GM10847 (cell line): ENCODE results near the gene RNF152.

Experiments used
- POLR2A ChIP-seq: IDR thresholded peaks from 2 replicates; pipeline ENCODE4 v1.6.1; 2011; ENCODE audit not compliant: insufficient read length; ENCODE audit errors: extremely low read depth

RNF152 gene

DNA sequence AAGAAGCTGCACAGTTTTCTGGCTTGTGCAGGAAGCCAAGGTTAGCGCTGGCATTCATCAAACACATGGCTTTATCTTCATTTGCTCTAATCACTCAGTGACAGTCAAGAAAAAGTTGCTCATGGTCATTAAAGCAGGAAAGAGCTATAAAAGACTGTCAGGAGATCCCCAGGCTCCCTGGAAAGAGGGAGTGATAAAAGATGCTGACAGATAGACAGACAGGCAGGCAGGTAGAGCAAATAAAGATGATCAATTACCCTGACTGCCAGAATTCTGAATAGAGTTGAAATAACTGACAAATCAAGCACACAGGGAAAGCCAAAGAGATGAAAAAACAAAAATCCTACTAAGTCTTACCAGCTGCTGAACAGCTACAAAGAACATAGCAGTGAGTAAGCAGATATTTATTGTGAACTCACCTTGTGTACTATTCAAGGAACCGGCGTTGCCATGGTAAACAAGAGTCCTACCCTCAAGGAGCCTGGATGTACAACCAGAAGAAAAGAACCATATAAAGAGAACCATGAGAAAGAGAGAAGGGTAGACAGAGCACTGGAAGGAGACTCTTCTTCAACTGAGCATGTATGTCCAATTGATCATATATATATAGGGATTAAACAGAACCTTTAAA lies 68.0 kb downstream of the RNF152 start:
- TF ChIP-seq POLR2A = no peak

DNA sequence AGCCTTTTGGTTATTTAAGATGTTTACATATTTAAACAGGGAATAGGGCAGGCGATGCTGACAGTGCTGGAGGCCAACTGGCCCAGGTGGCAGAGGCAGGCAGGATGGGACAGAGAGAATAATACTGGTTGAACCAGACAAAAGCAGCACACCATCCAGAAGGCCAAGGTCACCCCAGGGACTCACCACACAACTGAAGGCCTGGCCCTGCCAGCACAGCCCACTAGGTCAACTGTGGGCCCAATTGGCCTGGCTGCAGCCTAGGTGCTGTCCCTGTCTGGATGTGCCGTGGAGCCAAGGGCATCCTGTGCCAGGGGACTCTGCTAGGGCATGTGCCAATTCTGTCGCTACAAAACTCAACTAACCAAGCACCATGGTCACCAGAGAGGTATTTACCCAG lies 69.2 kb downstream of the RNF152 start:
- no peak for TF ChIP-seq POLR2A

DNA sequence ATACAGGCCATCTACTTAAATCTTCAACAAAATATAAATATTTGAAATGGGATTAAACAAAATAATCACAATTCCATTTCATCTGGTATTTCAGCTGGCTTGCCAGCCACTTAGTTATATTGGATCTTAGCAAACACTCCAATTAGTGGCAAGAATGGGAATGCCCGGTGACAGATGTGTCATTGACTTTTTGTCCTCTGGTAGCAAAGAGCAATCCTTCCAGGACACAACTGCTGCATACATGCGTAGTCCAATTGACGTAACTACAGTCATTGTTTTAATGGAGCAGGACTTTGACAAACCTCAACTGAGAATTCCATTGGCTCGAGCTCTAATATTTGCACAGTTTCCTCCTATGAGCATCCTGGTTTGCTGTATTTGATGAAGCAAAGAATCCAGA lies 69.9 kb downstream of the RNF152 start:
- no peak for TF ChIP-seq POLR2A

DNA sequence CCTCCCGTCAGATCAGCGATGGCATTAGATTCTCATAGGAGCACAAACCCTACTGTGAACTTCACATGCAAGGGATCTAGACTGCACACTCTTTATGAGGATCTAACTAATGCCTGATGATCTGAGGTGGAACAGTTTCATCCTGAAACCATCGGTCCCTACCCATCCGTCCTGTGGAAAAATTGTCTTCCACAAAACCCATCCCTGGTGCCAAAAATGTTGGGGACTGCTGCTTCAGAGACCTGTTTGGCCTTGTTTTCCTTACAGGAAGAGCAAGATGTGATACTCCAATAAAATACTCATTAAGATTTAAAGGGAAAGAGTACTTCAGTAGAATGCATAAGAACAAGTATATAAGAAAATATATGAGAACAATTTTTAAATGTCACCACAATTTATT lies 71.1 kb downstream of the RNF152 start:
- no peak for TF ChIP-seq POLR2A

GRCh38 chr18:61820882-61821281 lies 71.9 kb downstream of the RNF152 start:
- TF ChIP-seq POLR2A = no peak

GRCh38 chr18:61817086-61817485 lies 75.7 kb downstream of the RNF152 start:
- no peak for TF ChIP-seq POLR2A

GRCh38 chr18:61815885-61816470 lies 76.8 kb downstream of the RNF152 start:
- no peak for TF ChIP-seq POLR2A

DNA sequence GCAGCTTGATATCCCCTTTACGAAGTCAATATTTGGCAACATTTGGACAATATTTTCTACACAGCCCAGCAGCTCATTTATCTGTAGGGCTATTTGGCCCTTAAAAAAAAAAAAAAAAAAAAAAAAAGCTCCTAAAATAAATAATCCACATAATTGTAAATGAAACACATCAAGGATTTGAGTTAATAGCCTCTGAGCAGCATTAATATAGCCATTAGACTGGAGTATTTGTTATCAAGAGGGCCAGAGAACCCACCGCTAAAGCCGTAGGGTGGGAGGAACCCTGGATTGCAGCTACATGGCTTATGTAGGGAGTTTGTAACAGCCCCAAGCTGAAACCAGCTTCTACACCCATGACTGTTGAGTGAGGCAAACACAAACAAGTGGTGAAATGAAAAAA lies 84.5 kb downstream of the RNF152 start:
- TF ChIP-seq POLR2A = no peak

DNA sequence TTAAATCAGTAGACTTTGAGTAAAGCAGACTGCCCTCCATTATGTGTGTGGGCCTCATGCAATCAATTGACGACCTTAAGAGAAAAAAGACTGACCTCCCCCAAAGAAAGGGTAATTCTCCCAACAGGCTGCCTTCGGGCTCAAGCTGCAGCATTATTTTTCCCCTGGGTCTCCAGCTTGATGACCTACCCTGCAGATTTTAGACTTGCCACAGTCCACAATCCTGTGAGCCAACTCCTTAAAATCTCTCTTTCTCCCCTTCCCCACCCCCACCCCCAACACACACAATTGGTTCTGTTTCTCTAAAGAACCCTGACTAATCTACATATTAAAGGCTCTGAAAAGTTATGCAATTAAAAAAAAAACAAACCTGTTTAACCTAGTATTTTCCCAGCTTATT lies 89.4 kb downstream of the RNF152 start:
- no peak for TF ChIP-seq POLR2A

DNA sequence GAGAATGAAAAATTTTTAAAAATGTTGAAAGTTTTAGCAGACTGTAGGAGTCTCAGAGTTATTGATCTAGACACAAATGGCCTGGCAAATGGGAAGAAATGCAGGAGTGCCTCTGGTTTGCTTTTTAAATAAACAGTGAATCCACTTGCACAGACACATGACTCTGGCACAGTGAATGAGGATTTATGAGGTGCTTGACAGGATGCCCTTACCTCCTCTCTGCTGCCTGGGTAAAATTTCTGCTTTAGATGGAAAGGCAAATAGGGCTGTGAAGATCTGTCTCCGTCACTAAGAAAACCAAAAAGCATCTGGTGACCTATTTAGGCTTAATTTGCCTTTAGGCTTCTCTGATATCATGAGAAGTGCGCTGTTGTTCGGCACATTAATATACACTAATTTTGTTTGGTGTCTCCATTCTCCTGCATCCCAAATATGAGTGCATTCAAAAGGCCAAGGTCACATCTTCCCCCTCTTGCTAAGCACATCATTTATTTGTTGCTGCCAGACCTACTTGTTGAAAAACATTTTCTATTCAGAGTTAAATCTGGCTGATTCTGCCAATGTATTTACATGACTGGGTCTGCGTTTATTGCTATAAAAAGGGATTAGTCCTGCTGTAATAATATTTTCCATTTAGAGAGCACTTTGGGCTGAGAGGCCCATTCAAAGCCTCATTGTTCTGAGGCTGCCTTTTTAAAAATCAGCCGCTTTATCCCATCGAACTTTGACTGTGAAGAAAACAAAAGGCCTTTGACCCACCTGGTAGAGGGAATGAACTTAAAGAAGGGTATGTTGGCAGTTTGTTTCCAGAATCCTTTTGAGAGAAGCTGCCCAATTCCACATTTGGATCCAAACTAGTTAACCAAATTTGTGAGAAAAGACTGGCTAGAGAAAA lies 94.9 kb downstream of the RNF152 start:
- TF ChIP-seq POLR2A = no peak

- TF ChIP-seq POLR2A = no peak
Observed at GRCh38 chr18:61791031-61791430, 101.8 kb downstream of the RNF152 start.

- no peak for TF ChIP-seq POLR2A
Observed at GRCh38 chr18:61785588-61785987, 107.2 kb downstream of the RNF152 start.

GRCh38 chr18:61784834-61785233 lies 108.0 kb downstream of the RNF152 start:
- no peak for TF ChIP-seq POLR2A

DNA sequence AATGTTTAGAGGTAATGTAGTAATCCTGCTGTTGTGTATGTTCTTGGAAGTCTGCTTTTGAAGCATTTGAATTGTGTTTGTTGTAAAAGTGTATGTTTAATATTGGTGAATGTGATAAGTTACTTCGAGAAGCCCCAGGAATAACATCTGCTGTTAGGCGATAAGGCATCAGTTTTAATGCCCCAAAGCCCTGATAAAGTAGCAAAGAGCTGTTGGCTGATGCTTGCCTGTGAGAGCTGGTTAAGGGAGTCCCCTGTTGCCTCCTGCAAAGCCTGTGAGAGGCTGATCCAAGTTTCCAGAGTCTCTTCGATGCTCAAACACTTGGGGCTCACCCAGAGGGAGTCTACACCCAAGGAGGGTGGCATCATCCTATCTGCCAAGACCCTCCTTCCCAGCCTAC lies 110.3 kb downstream of the RNF152 start:
- TF ChIP-seq POLR2A = no peak

DNA sequence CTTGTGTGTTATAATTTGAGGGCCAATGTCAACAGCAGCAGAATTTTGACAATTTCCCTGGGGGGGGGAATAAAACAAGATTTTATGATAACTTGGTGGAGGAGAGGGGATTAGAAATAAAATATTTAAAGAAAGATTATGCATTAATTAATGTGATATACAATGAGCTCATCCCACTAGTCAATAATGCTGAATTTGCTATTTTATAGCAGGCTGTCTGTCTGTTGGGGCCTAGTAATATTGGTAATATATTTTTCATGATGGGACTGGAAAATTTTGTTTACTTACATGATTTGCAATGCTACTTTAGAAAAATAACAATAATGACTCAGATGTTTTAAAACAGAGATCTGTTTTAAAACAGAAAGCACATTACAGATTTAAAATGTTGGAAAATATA lies 118.0 kb downstream of the RNF152 start:
- no peak for TF ChIP-seq POLR2A

- TF ChIP-seq POLR2A = no peak
Observed at GRCh38 chr18:61772293-61772848, 120.4 kb downstream of the RNF152 start.
